Effector memory CD8-positive, alpha-beta T cell (primary cell): ENCODE data around the gene EPN3.

ENCODE experiments used
- ATAC-seq: fragments of 150-1000 bp; cut with Tn5 transposase; replicated peaks from 2 replicates; pipeline ENCODE4 v1.10.0; 2021; ENCODE audit warnings: mild to moderate bottlenecking, moderate library complexity
- DNase-seq, 3 experiments: peaks; one replicate each; pipeline ENCODE4 v3.0.0; 2021
- H3K27ac Mint-ChIP-seq, 2 donors: one replicate each; pipeline ENCODE4 v1.8.0; 2022; ENCODE audit warnings: mild to moderate bottlenecking in 2 of 2, mixed read lengths in 2 of 2, moderate library complexity in 2 of 2
- H3K27me3 Mint-ChIP-seq, 2 donors: one replicate each; pipeline ENCODE4 v1.8.0; 2022; ENCODE audit warnings: mixed read lengths in 2 of 2
- H3K36me3 Mint-ChIP-seq: one replicate; pipeline ENCODE4 v1.8.0; 2022; ENCODE audit warnings: mild to moderate bottlenecking, moderate library complexity, mixed read lengths; ENCODE audit not compliant: insufficient read depth
- H3K4me1 Mint-ChIP-seq, 2 donors: one replicate each; pipeline ENCODE4 v1.8.0; 2022; ENCODE audit warnings: low read depth in 2 of 2, mixed read lengths in 2 of 2
- H3K4me3 Mint-ChIP-seq, 2 donors: one replicate each; pipeline ENCODE4 v1.8.0; 2022; ENCODE audit warnings: mild to moderate bottlenecking in 2 of 2, mixed read lengths in 2 of 2, moderate library complexity in 2 of 2
- H3K9me3 Mint-ChIP-seq, 2 donors: one replicate each; pipeline ENCODE4 v1.8.0; 2022; ENCODE audit warnings: mixed read lengths in 2 of 2

Gene EPN3

DNA sequence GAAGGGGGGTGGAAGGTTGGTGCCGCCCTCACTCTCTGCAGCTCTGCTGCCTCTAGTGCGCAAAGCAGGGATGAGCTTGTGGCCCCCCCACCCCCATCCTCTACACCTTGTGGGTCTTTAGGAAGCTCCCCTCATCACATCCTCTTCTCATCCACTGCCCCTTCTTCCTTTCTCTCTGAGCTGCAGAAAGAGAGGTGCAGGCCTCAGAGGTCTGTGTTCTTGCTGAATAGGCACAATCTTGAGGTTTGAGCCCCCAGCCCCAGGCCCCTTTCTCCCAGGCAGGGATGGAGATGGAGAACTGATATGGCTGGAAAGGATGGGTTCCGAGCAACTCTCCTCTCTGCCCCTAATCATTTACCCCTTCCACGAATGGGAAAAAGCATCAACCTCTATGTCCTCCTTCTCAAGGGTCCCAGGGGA, 30.6 kb downstream of the EPN3 start:
- ATAC-seq (no peak), DNase-seq (no peak)
- peaks cover 10% of the 10 kb centered on the region for H3K36me3 Mint-ChIP-seq
- no peak overlapping the region for H3K27ac Mint-ChIP-seq
- H3K9me3 Mint-ChIP-seq, result no peaks in the 10 kb centered on the region
- peaks cover 26 to 29% of the 10 kb centered on the region in 2 donors for H3K4me1 Mint-ChIP-seq
- H3K27me3 Mint-ChIP-seq, result peaks cover 79 to 87% of the 10 kb centered on the region in 2 donors
- H3K4me3 Mint-ChIP-seq, result no peak overlapping the region

DNA sequence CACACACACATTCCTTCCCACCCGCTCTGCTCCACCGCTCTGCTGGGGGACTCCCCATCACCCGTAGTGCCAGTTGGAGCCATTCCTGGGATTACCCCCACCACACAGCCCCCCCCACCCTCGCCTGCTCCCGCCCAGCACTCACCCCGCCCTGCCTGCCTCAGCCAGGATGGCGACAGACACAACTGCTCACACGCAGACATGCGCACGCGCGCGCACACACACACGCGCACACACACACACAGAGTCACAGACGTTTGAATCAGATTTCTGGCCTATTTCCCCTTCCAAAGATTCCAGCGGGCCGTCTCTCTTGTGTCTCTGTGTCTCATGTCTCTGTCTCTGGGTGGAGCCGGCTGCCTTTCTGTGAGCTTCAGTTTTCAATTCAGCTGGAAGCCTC, 32.4 kb downstream of the EPN3 start:
- ATAC-seq (no peak), DNase-seq (no peak)
- Mint-ChIP-seq H3K27ac (no peak overlapping the region), H3K9me3 (no peaks in the 10 kb centered on the region), H3K36me3 (peaks cover 2% of the 10 kb centered on the region), H3K4me1 (peaks cover 17 to 18% of the 10 kb centered on the region in 2 donors), H3K4me3 (no peak overlapping the region), H3K27me3 (peaks cover 67 to 79% of the 10 kb centered on the region in 2 donors)

- H3K36me3 Mint-ChIP-seq, result peaks cover 2% of the 10 kb centered on the region
- peaks cover 14% of the 10 kb centered on the region in 2 donors for H3K4me1 Mint-ChIP-seq
- DNase-seq (peak in 1 of 3 experiments; percentile 15), ATAC-seq (peak; percentile 55)
- no peak overlapping the region for H3K4me3 Mint-ChIP-seq
- no peaks in the 10 kb centered on the region for H3K9me3 Mint-ChIP-seq
- peaks cover 65 to 81% of the 10 kb centered on the region in 2 donors for H3K27me3 Mint-ChIP-seq
- peak overlapping the region; percentile 38 to 66 for H3K27ac Mint-ChIP-seq
These were observed 33.1 kb downstream of the EPN3 start for GRCh38 chr17:50565402-50566350.

DNA sequence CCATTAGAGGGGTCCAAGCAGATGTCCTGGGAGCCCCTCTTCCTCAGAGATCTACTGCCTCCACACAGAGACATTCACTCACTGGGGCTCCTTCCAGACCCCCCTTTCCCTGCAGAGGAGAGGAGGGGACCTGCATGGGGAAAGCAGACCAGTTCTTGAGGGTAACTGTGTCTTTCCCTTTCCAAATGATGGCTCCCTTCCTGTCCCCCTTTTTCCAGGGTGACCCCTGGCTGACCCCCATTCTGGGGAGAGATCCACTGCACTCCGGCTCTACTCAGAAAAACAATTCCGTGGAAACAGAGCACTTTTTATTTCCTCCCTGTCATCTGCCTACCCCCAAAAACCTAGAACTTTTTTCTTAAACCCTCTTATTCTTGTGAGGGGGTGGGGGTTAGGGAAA, 34.4 kb downstream of the EPN3 start:
- Mint-ChIP-seq H3K9me3 (no peaks in the 10 kb centered on the region), H3K36me3 (peaks cover 2% of the 10 kb centered on the region), H3K27me3 (peaks cover 75 to 91% of the 10 kb centered on the region in 2 donors), H3K4me1 (peaks cover 14% of the 10 kb centered on the region in 2 donors), H3K27ac (peak overlapping the region in 1 of 2 donors; percentile 66), H3K4me3 (no peak overlapping the region)
- ATAC-seq (no peak), DNase-seq (no peak)

- Mint-ChIP-seq H3K36me3 (no peaks in the 10 kb centered on the region), H3K27me3 (peaks cover 68 to 83% of the 10 kb centered on the region in 2 donors), H3K27ac (no peak overlapping the region), H3K9me3 (no peaks in the 10 kb centered on the region), H3K4me1 (peaks cover 8% of the 10 kb centered on the region in 2 donors), H3K4me3 (no peak overlapping the region)
- DNase-seq (no peak), ATAC-seq (no peak)
These were observed 36.1 kb downstream of the EPN3 start for GRCh38 chr17:50568659-50569058.

- DNase-seq (no peak), ATAC-seq (no peak)
- peaks cover 59 to 82% of the 10 kb centered on the region in 2 donors for H3K27me3 Mint-ChIP-seq
- H3K27ac Mint-ChIP-seq, result no peak overlapping the region
- no peak overlapping the region for H3K4me3 Mint-ChIP-seq
- peaks cover 8% of the 10 kb centered on the region in 2 donors for H3K4me1 Mint-ChIP-seq
- no peaks in the 10 kb centered on the region for H3K9me3 Mint-ChIP-seq
- H3K36me3 Mint-ChIP-seq, result no peaks in the 10 kb centered on the region
These were observed 37.1 kb downstream of the EPN3 start for GRCh38 chr17:50569592-50569991.

DNA sequence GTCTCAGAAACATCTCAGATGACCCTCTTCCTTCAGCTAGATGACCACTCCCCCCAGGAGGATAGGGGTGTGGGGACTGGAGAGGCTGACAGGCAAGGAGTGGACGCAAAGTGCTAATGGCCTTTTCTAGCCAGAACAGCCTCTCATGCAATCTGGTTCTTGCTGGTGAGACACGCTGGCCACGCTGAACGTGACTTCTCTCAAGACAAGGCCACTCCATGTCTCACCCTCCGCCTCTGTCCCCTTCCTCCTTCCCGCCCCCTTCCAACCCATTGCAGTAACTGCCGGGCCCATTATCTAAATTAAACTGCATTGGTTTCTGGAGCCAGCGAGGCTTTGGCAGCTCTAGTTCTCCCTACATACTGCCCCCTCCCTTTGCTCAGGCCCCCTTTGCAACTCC, 37.5 kb downstream of the EPN3 start:
- peaks cover 6% of the 10 kb centered on the region in 2 donors for H3K4me1 Mint-ChIP-seq
- H3K27me3 Mint-ChIP-seq, result peaks cover 54 to 82% of the 10 kb centered on the region in 2 donors
- DNase-seq (no peak), ATAC-seq (no peak)
- peak overlapping the region in 1 of 2 donors; percentile 58 for H3K27ac Mint-ChIP-seq
- peaks cover 3% of the 10 kb centered on the region for H3K36me3 Mint-ChIP-seq
- H3K9me3 Mint-ChIP-seq, result no peaks in the 10 kb centered on the region
- no peak overlapping the region for H3K4me3 Mint-ChIP-seq

- Mint-ChIP-seq H3K4me3 (no peak overlapping the region), H3K27ac (peak overlapping the region in 1 of 2 donors; percentile 58), H3K4me1 (peaks cover 4% of the 10 kb centered on the region in 2 donors), H3K36me3 (peaks cover 5% of the 10 kb centered on the region), H3K9me3 (no peaks in the 10 kb centered on the region), H3K27me3 (peaks cover 49 to 77% of the 10 kb centered on the region in 2 donors)
- ATAC-seq (no peak), DNase-seq (no peak)
These were observed 38.0 kb downstream of the EPN3 start for GRCh38 chr17:50570528-50570927.

DNA sequence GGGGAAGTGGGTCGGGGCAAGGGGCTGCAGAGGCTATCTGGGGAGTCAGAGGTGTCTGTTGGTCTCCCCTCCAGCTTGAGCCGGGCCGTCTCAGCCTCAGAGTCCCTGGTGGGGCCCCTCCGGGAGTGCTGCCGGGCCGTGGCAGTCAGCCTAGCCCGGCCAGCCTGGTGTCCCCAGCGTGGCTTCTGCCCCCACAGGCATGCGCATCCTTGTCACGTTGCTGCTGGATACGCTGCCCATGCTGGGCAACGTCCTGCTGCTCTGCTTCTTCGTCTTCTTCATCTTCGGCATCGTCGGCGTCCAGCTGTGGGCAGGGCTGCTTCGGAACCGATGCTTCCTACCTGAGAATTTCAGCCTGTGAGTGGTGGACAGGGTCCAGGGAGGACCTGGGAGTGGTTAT, 39.1 kb downstream of the EPN3 start:
- peaks cover under 1 to 4% of the 10 kb centered on the region in 2 donors for H3K4me1 Mint-ChIP-seq
- no peak for ATAC-seq
- no peak overlapping the region for H3K27ac Mint-ChIP-seq
- H3K4me3 Mint-ChIP-seq, result no peak overlapping the region
- H3K36me3 Mint-ChIP-seq, result peaks cover 5% of the 10 kb centered on the region
- no peak for DNase-seq
- peaks cover 38 to 74% of the 10 kb centered on the region in 2 donors for H3K27me3 Mint-ChIP-seq
- H3K9me3 Mint-ChIP-seq, result no peaks in the 10 kb centered on the region

DNA sequence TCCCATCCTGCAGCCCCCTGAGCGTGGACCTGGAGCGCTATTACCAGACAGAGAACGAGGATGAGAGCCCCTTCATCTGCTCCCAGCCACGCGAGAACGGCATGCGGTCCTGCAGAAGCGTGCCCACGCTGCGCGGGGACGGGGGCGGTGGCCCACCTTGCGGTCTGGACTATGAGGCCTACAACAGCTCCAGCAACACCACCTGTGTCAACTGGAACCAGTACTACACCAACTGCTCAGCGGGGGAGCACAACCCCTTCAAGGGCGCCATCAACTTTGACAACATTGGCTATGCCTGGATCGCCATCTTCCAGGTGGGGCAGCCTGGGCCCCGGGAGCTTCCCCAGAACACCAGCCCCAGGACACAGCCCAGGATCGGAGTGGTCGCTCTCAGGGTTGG, 40.0 kb downstream of the EPN3 start:
- H3K27ac Mint-ChIP-seq, result no peak overlapping the region
- peaks cover 29 to 74% of the 10 kb centered on the region in 2 donors for H3K27me3 Mint-ChIP-seq
- no peak for DNase-seq
- H3K4me1 Mint-ChIP-seq, result peaks cover 2 to 4% of the 10 kb centered on the region in 2 donors
- no peak overlapping the region for H3K4me3 Mint-ChIP-seq
- peaks cover 5% of the 10 kb centered on the region for H3K36me3 Mint-ChIP-seq
- ATAC-seq, result no peak
- no peaks in the 10 kb centered on the region for H3K9me3 Mint-ChIP-seq

DNA sequence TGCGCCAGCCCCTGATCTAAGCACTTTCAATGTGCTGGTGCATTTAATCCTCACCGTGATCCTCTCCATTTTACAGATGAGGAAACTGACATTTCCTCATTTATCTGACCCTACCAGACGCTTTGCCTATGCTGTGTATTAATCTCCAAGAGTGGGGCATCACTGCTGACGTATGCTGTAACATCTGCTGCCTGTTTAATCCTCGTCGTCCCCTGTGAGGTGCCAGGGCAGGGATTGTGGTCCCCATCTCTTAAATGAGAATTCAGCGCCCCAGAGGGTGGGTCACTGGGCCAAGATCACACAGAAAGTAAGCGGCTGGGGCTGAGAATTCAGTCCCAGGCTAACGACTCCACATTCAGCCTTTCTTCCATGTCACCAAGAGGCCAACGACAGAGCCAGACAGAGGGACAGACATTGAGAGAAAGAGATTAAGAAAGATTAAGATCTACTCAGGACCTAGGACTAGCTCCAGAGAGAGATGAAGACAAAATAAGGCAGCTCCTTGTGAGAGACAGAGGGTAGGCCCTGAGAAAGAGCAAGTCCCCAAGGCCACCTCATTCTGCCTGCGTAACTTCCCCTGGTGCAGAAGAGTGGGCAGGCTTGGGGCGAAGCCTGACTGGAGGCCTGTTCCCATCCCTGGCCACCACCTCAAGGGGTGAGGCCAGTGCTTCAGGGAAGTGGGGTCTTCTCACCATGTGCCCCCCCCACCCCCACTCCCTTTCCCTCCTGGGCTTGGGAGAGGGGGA, 41.5 kb downstream of the EPN3 start:
- DNase-seq (no peak), ATAC-seq (no peak)
- no peak overlapping the region for H3K4me3 Mint-ChIP-seq
- peaks cover 5% of the 10 kb centered on the region for H3K36me3 Mint-ChIP-seq
- H3K9me3 Mint-ChIP-seq, result no peaks in the 10 kb centered on the region
- H3K27me3 Mint-ChIP-seq, result peaks cover 25 to 77% of the 10 kb centered on the region in 2 donors
- no peak overlapping the region for H3K27ac Mint-ChIP-seq
- peaks cover 0 to 2% of the 10 kb centered on the region in 2 donors for H3K4me1 Mint-ChIP-seq

DNA sequence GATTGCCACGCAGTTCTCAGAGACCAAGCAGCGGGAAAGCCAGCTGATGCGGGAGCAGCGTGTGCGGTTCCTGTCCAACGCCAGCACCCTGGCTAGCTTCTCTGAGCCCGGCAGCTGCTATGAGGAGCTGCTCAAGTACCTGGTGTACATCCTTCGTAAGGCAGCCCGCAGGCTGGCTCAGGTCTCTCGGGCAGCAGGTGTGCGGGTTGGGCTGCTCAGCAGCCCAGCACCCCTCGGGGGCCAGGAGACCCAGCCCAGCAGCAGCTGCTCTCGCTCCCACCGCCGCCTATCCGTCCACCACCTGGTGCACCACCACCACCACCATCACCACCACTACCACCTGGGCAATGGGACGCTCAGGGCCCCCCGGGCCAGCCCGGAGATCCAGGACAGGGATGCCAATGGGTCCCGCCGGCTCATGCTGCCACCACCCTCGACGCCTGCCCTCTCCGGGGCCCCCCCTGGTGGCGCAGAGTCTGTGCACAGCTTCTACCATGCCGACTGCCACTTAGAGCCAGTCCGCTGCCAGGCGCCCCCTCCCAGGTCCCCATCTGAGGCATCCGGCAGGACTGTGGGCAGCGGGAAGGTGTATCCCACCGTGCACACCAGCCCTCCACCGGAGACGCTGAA, 43.2 kb downstream of the EPN3 start:
- no peak overlapping the region for H3K27ac Mint-ChIP-seq
- no peak overlapping the region for H3K4me3 Mint-ChIP-seq
- peaks cover 5% of the 10 kb centered on the region for H3K36me3 Mint-ChIP-seq
- peaks cover 30 to 77% of the 10 kb centered on the region in 2 donors for H3K27me3 Mint-ChIP-seq
- H3K4me1 Mint-ChIP-seq, result peaks cover 0 to 2% of the 10 kb centered on the region in 2 donors
- H3K9me3 Mint-ChIP-seq, result no peaks in the 10 kb centered on the region
- DNase-seq (no peak), ATAC-seq (no peak)

DNA sequence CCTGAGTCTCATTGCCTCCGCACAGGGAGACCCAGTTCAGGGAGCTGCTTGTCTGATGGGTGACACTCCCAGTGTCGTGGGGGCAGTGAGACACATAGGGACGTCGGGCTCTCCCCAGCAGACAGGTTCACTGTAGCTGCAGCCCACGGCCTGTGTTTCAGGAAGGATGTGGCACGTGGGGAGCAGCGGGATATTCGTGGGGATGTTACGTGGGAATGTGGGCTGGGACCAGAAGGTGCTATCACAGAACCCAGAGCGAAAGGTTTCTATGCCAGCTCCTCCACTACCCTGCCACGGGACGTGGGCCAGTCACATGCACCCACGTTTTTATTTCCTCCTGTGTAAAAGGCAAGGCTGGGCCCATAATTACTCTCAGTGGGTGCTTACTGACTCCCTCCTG, 44.3 kb downstream of the EPN3 start:
- Mint-ChIP-seq H3K27me3 (peaks cover 31 to 77% of the 10 kb centered on the region in 2 donors), H3K4me3 (no peak overlapping the region), H3K9me3 (no peaks in the 10 kb centered on the region)

More for the DNA sequence above, 44.3 kb downstream of the EPN3 start:
- H3K36me3 Mint-ChIP-seq, result peaks cover 5% of the 10 kb centered on the region
- no peak overlapping the region for H3K27ac Mint-ChIP-seq
- ATAC-seq (no peak), DNase-seq (no peak)
- peaks cover 0 to 2% of the 10 kb centered on the region in 2 donors for H3K4me1 Mint-ChIP-seq
